Measurements from ENCODE around the gene TMEM154.

DNA sequence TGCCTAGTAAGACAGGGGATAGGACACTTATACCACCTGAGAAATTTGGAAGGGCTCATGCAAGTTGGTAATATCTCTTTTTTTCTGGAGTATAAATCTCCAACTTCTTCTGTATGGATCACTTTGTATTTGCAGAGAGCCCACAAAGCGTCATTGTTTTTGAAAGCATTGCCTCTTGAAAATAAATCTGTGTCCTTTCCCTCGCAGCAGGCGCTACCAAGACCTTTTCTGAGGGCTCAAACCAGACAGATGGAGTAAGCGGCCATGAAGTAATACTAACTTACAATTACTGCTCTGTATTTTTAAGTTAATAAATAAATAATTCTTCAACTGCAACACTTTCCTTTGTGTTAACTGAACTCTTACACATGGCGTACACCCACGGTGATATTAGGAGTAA is 87.9 kb downstream of the TMEM154 start:
- TF ChIP-seq, protein P1, sequence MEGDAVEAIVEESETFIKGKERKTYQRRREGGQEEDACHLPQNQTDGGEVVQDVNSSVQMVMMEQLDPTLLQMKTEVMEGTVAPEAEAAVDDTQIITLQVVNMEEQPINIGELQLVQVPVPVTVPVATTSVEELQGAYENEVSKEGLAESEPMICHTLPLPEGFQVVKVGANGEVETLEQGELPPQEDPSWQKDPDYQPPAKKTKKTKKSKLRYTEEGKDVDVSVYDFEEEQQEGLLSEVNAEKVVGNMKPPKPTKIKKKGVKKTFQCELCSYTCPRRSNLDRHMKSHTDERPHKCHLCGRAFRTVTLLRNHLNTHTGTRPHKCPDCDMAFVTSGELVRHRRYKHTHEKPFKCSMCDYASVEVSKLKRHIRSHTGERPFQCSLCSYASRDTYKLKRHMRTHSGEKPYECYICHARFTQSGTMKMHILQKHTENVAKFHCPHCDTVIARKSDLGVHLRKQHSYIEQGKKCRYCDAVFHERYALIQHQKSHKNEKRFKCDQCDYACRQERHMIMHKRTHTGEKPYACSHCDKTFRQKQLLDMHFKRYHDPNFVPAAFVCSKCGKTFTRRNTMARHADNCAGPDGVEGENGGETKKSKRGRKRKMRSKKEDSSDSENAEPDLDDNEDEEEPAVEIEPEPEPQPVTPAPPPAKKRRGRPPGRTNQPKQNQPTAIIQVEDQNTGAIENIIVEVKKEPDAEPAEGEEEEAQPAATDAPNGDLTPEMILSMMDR (IDR thresholded peaks at IDR 0.05), result no peak
- no peak for TF ChIP-seq POLR2A (IDR thresholded peaks at IDR 0.05)
